Mononuclear cell (primary cell): ENCODE measurements around the gene CEP83. TPM values are rescaled to one million over a fixed set of nuclear protein-coding genes. Genes with fewer than 3 reads are reported as not detected.

Source experiments
- H3K27me3 ChIP-seq: 2 replicates; pipeline ENCODE4 v1.6.0; 2011; ENCODE audit warnings: low read length, control low read depth; ENCODE audit not compliant: insufficient read depth
- H3K4me1 ChIP-seq: 2 replicates; pipeline ENCODE4 v1.5.1; 2011; ENCODE audit warnings: mild to moderate bottlenecking, low read length, control low read depth; ENCODE audit not compliant: insufficient read depth
- H3K4me3 ChIP-seq: 2 replicates; pipeline ENCODE4 v1.5.1; 2011; ENCODE audit warnings: mild to moderate bottlenecking, low read length, moderate library complexity
- H3K9me3 ChIP-seq: 2 replicates; pipeline ENCODE4 v1.5.1; 2011; ENCODE audit warnings: low read depth, mild to moderate bottlenecking, control low read depth, low read length
- total RNA-seq: library from RNA; depleted of rRNA; stranded (reverse); fragments of >200 nt; gene quantifications from one replicate; pipeline ENCODE4 v1.2.3, GENCODE V29; 2012

CEP83 gene
- total RNA-seq, 1 donor: 7.8 TPM

DNA sequence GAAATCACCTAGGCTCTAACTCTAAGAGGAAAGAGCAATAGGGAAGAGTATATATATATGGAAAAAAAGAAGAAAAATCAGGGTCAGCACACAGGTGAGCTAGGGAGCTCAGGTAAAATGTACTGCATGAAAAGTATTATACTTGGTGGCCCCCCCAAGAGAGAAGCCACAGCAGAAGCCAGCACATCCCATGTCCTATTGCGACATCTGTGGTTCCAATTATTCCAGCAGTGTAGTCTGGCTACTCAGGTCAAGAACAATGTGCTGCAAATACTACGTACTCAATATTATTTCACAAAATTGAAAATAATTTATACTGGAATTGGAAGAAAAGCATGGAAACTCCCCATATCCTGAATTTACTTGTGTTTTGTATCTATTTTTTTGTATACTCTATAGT is 85.5 kb downstream of the CEP83 start:
- Histone ChIP-seq H3K9me3 (no peaks in the 10 kb centered on the region), H3K27me3 (no peaks in the 10 kb centered on the region), H3K4me3 (no peak overlapping the region), H3K4me1 (no peaks in the 10 kb centered on the region)

DNA sequence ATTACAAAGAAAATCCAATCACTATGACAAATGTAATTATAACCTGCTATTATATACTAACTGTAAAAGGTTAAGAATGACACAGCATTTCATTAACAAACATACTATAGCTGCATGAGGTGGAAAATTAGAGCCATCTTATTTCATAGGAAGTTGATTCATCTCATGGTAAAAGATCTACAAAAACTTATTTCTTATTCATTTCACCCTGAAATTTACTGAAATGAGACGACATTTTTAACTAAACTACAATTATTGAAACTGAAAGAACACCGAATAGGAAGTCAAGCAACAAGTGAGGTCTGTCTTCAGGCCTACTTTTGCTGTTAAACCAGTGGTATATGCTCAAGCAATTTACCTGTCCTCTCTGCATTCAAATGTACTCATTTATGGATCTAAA is 87.2 kb downstream of the CEP83 start:
- Histone ChIP-seq H3K9me3 (no peaks in the 10 kb centered on the region), H3K4me3 (no peak overlapping the region), H3K4me1 (no peaks in the 10 kb centered on the region), H3K27me3 (no peaks in the 10 kb centered on the region)

DNA sequence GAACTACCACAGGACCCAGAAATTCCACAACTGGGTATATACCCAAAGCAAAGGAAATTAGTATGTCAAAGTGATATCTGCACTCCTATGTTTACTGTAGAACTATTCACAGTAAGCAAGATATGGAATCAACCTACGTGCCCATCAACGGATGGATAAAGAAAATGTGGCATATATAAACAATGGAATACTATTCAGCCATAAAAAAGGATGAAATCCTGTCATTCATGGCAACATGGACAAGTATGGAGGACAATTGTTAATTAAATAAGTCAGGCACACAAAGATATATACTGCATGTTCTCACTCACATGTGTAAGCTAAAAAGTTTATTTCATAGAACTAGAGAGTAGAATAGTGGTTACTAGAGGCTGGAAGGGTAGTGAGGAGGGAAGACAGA is 97.0 kb downstream of the CEP83 start:
- H3K4me1 ChIP-seq: no peaks in the 10 kb centered on the region
- no peaks in the 10 kb centered on the region for H3K27me3 ChIP-seq
- H3K4me3 ChIP-seq: no peak overlapping the region
- H3K9me3 ChIP-seq: peaks cover 27% of the 10 kb centered on the region

DNA sequence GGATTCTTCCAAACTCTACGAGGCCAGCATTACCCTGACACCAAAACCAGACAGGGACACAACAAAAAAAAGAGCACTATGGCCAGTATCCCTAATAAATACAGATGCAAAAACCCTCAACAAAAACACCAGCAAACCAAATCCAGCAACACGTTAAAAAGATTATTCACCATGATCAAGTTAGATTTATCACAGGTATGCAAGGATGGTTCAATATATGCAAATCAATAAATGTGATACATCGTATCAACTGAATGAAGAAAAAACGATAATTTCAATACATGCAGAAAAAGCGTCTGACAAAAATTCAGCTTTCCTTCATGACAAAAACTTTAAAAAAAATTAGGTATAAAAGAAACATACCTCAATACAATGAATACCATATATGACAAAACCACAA is 99.9 kb downstream of the CEP83 start:
- Histone ChIP-seq H3K27me3 (no peaks in the 10 kb centered on the region), H3K4me1 (no peaks in the 10 kb centered on the region), H3K4me3 (no peak overlapping the region), H3K9me3 (peaks cover 27% of the 10 kb centered on the region)

DNA sequence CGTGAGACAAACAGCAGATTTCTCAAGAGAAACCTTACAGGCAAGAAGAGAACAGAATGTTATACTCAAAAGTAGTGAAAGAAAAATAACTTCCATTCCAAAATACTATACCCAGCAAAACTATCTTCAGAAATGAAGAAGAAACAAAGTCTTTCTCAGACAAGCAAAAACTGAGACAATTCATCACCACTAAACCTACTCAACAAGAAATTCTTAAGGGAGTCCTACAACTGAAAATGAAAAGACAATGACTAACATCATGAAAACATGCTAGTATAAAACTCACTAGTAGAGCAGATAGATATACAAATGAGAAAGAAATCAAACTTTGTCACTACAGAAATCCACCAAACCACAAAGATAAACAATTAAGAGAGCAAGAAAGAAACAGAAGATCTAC is 106.5 kb downstream of the CEP83 start:
- Histone ChIP-seq H3K9me3 (peaks cover 56% of the 10 kb centered on the region), H3K4me3 (no peak overlapping the region), H3K27me3 (no peaks in the 10 kb centered on the region), H3K4me1 (no peaks in the 10 kb centered on the region)

DNA sequence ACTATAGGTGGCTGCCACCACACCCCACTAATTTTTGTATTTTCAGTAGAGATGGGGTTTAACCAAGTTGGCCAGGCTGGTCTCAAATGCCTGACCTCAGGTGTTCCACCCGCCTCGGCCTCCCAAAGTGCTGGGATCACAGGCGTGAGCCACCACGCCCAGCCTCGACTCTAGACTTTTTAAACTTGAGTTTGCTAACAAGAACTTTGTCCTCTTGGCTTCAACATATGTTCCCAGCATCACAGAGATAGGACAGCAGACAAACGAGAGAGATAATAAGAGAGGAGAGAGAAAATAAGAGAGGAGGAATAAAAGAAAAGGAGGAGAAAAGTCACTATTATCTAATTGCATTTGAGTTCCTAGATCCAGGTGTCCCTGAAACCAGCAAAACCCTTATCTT is 119.1 kb downstream of the CEP83 start:
- Histone ChIP-seq H3K27me3 (no peaks in the 10 kb centered on the region), H3K4me3 (no peak overlapping the region)

DNA sequence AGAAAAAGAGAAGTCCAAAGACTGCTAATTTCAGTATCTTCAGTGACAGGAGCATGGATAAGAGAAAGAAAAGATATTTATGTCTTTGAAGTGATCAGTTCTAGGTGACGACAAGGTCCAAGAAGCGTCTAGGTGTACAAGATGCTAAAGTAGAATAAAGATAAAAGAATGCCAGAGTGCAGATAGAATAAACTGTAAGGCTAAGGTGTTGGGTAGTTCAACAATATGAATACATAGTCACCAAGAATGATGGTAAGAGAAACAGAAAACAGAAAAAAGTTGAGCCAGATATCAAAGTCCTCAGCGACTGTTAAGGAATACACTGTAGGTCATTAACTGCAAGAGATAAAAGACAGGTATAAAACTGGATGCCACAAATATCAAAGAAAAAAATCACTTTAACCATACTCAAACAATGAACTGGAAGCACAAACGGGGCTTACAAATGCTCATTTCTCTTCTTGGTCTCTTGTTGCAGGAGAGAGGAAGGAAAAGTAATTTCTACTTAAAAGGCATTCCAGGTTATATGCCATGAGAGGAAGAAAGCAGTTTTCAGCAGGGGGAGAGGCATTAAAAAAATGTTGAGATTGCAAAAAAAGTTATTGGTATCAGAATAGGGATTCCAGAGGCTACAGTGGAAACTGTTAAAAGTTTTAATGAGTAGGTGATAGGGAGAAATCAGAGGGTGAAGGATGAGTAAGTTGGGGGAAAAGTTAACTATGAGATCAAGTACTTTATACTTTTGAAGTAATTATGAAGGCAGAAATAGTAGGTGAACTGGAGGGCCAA is 121.5 kb downstream of the CEP83 start:
- H3K9me3 ChIP-seq: no peaks in the 10 kb centered on the region
- no peak overlapping the region for H3K4me3 ChIP-seq
- no peaks in the 10 kb centered on the region for H3K27me3 ChIP-seq
- H3K4me1 ChIP-seq: no peaks in the 10 kb centered on the region

More for the DNA sequence above, 119.1 kb downstream of the CEP83 start:
- Histone ChIP-seq H3K4me1 (no peaks in the 10 kb centered on the region), H3K9me3 (no peaks in the 10 kb centered on the region)

DNA sequence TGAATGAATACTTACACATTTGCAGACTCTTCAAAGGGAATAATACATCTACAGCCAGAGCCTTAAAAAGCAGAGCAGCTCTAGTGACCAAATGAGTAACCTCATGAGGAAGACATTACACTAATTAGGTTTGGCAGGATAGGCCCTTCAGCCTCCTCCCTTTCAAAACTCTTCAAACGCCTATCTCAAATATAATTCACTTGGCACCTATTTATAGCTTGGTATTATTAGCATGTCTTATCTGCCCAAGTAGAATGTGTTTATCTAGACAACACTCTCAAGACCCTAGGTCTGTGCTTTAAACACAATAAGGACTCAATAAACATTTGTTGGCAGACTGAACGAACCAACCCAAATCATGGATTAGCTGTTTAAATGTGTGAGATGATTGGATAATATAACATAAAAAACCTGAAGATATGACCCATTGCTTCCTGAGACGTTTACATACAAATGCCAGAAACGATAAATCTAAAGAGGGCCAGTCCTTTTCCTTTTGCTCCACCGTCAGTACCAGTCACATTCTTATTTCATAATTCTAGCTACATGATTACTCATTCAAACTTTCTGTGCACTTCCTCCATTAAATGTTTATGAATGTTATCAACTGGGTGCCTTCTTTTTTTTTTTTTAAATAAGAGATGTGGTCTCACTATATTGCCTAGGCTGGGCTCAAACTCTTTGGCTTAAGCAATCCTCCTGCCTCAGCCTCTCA is 123.3 kb downstream of the CEP83 start:
- H3K4me1 ChIP-seq: no peaks in the 10 kb centered on the region
- no peaks in the 10 kb centered on the region for H3K9me3 ChIP-seq
- no peak overlapping the region for H3K4me3 ChIP-seq
- no peaks in the 10 kb centered on the region for H3K27me3 ChIP-seq

DNA sequence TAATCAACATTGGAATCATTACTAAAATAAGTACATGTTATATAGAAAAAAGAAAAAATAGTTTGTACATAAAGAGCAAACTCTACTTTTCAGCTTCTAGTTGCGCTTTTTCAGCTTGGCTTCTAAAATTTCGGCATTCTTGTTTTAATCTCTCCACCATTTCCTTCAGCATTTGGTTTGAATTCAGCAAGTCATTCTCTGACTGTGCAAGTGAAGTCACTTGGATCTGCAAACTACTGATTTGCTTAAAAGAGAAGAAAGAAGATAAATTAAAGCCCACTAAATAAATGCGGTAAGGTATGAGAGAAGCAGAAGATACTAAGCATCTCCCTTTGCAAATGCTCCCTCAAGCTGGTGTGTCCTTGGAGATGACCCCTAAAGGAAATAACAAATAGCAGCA is 126.3 kb downstream of the CEP83 start:
- H3K4me1 ChIP-seq: no peaks in the 10 kb centered on the region
- H3K4me3 ChIP-seq: no peak overlapping the region
- no peaks in the 10 kb centered on the region for H3K27me3 ChIP-seq
- H3K9me3 ChIP-seq: no peaks in the 10 kb centered on the region

DNA sequence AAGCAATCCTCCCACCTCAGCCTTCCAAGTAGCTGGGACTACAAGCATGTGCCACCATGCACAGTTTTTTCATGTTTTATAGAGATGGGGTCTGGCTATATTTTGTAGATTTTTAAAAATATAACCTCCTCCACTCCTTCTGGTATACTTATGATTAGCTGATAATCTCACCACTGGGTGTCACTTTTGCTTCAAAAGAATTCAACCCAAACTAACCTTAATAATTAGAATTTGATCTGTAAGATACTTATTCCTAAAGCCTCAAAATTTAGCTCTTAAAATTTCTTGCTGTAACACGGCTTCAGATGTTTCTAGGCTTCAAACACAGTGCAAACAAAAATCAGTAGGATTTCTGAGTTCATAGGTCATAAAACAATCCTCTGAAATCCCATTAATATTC is 130.3 kb downstream of the CEP83 start:
- Histone ChIP-seq H3K4me1 (no peaks in the 10 kb centered on the region), H3K27me3 (no peaks in the 10 kb centered on the region), H3K9me3 (no peaks in the 10 kb centered on the region), H3K4me3 (no peak overlapping the region)

DNA sequence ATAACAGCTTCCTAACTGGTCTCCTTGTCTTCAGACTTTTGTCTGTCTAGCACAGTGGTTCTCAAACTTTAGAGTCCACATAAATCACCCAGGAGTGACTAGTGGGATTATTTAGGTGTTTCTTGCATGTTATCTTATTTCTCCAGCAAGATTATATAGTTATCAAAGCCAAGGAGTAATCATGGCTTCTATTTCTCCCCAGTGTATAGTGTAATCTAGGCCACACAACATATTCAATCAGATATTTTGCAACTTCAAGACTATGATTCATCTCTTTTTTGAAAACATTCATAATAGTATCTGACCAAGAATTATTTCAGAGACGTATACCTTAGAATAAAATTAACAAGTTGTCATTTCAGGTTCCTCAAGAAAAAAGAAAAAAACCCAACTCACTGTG is 131.9 kb downstream of the CEP83 start:
- no peaks in the 10 kb centered on the region for H3K9me3 ChIP-seq
- no peaks in the 10 kb centered on the region for H3K27me3 ChIP-seq
- no peak overlapping the region for H3K4me3 ChIP-seq
- H3K4me1 ChIP-seq: no peaks in the 10 kb centered on the region

DNA sequence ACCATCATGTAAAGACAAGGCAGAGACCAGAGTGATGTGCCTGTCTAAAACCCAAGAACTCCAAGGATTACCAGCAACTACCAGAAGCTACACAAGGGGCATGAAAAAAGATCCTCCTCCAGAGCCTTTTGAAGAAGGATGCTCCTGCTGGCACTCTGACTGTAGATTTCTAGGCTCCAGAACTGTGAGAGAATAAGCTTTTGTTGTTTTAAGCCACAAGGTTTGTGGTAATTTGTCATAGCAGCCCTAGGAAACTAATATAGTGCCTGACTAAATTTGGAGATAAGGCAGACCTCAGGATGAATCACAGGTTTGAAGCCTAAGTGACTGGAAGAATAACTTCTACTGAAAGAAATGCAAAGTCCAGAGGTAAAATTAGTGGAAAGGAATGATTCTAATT is 132.9 kb downstream of the CEP83 start:
- Histone ChIP-seq H3K27me3 (no peaks in the 10 kb centered on the region), H3K4me1 (no peaks in the 10 kb centered on the region), H3K9me3 (no peaks in the 10 kb centered on the region), H3K4me3 (no peak overlapping the region)

DNA sequence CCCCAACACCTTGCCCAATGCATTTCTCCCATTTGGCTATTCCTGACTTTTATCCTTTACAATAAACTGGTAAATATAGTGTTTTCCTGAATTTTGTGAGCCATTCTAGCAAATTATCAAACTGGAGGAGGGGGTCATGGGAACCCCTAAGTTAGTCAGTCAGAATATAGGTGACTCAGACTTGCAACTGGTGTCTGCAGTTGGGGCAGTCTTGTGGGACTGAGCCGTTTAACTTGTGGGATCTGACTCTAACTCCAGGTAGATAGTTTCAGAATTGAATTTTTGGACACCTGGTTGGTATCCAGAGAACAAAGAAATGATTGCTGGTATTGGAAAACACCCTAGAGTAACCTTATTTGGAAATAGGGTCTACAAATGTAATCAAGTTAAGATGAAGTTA is 133.4 kb downstream of the CEP83 start:
- H3K9me3 ChIP-seq: peaks cover 3% of the 10 kb centered on the region
- H3K4me3 ChIP-seq: no peak overlapping the region
- H3K27me3 ChIP-seq: no peaks in the 10 kb centered on the region
- H3K4me1 ChIP-seq: no peaks in the 10 kb centered on the region

DNA sequence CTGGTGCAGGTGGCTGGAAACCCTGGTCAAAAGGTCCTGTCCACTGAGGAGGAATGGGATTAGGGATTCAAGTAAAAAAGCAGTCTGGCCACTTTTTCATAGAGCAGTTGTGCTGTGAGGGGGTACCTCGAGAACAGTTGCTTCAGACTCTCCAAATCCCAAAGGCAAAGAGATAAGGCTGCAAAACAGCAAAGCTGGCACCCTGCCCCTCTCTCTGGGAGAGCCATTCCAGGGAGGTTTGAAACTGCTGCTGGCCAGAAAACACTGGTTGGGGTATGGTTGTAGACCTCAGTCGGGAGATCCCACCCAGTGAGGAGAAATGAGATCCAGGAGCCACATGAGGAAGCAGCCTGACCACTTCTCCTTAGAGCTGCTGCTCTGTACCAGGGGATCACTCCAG is 137.3 kb downstream of the CEP83 start:
- Histone ChIP-seq H3K4me1 (no peaks in the 10 kb centered on the region), H3K9me3 (peaks cover 36% of the 10 kb centered on the region), H3K4me3 (no peak overlapping the region), H3K27me3 (no peaks in the 10 kb centered on the region)

DNA sequence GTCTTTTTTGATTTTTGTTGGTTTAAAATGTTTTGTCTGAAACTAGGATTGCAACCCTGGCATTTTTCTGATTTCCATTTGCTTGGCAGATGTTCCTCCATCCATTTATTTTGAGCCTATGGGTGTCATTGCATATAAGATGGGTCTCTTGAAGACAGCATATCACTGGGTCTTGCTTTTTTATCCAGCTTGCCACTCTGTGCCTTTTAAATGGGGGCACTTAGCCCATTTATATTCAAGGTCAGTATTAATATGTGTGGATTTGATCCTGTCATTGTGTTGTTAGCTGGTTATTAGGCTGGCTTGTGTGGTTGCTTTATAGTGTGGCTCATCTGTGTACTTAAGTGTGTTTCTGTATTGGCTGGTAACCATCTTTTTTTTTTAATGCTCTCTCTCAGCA is 139.6 kb downstream of the CEP83 start:
- Histone ChIP-seq H3K9me3 (peaks cover 44% of the 10 kb centered on the region), H3K4me3 (no peak overlapping the region), H3K27me3 (no peaks in the 10 kb centered on the region), H3K4me1 (no peaks in the 10 kb centered on the region)

DNA sequence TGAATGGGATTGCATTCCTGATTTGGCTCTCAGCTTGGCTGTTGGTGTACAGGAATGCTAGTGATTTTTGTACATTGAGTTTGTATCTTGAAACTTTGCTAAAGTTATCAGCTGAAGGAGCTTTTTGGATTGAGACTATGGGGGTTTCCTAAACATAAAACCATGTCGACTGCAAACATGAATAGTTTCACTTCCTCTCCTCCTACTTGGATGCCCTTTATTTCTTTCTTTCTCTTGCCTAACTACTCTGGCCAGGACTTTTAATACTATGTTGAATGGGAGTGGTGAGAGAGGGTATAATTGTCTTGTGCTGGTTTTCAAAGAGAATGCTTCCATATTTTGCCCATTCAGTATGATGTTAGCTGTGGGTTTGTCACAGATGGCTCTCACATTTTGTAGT is 141.5 kb downstream of the CEP83 start:
- no peaks in the 10 kb centered on the region for H3K27me3 ChIP-seq
- no peak overlapping the region for H3K4me3 ChIP-seq
- no peaks in the 10 kb centered on the region for H3K4me1 ChIP-seq
- peaks cover 44% of the 10 kb centered on the region for H3K9me3 ChIP-seq
